ENCODE measurements around the gene HNRNPA0.
"Not testable (repeated sequence)": the region's sequence is repeated elsewhere in the genome, so short reads cannot be mapped to it uniquely, and the experiment has no call there.

The HNRNPA0 gene

GRCh38 chr5:137754188-137754960, at the start of gene HNRNPA0:
Gene HNRNPA0, minus strand, starts transcription at chr5:137754363. Its CDS starts 297 bp downstream, at chr5:137754066.
- peak; percentile 96 for DNase-seq (ENCODE audit: low spot score)

- no peak for DNase-seq (ENCODE audit: low spot score)
These were observed 48.4 kb upstream of the HNRNPA0 start for GRCh38 chr5:137802282-137803210.

GRCh38 chr5:137800700-137801411, 46.7 kb upstream of the HNRNPA0 start:
- no peak for DNase-seq (ENCODE audit: low spot score)

- DNase-seq (ENCODE audit: low spot score) = no peak
These were observed 42.1 kb upstream of the HNRNPA0 start for GRCh38 chr5:137796279-137796678.

GRCh38 chr5:137794863-137795262, 40.7 kb upstream of the HNRNPA0 start:
- DNase-seq (ENCODE audit: low spot score) = no peak

DNA sequence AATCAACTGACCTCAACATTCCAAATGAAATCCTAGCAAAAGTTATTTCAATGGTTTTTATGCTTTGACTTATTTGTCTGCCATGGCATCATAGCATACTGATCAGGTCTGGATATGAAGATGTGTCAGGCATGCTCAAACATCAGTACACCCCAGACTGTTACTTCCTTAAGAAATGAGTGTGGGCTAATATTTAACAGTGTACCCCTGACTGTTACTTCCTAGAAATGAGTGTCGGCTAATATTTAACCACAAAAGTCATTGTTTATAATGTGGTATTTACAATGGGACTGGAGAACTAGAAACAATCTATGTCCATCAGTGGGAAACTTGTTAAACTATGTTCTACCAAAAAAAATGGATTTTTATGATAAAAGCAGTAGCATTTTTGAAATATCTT, 38.1 kb upstream of the HNRNPA0 start:
- no peak for DNase-seq (ENCODE audit: low spot score)

DNA sequence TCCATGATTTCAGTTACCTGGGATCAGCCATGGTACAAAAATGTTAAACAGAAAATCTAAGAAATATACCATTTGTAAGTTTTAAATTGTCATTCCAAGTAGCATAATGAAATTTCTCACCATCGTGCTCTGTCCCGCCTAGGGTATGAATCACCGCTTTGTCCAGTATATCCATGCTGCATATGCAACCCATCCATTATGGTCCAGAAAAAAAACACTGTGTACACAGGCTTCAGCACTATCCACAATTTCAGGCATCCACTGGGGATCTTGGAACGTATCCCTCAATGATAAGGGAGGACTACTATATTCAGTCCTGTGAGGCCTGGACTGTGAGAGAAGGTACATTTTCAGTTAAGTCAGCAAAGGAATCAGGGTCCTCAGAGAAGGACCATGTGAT, 37.6 kb upstream of the HNRNPA0 start:
- no peak for DNase-seq (ENCODE audit: low spot score)

GRCh38 chr5:137791387-137791786, 37.2 kb upstream of the HNRNPA0 start:
- DNase-seq (ENCODE audit: low spot score) = no peak

- DNase-seq (ENCODE audit: low spot score) = not testable (repeated sequence)
These were observed 34.4 kb upstream of the HNRNPA0 start for GRCh38 chr5:137788560-137788959.

DNA sequence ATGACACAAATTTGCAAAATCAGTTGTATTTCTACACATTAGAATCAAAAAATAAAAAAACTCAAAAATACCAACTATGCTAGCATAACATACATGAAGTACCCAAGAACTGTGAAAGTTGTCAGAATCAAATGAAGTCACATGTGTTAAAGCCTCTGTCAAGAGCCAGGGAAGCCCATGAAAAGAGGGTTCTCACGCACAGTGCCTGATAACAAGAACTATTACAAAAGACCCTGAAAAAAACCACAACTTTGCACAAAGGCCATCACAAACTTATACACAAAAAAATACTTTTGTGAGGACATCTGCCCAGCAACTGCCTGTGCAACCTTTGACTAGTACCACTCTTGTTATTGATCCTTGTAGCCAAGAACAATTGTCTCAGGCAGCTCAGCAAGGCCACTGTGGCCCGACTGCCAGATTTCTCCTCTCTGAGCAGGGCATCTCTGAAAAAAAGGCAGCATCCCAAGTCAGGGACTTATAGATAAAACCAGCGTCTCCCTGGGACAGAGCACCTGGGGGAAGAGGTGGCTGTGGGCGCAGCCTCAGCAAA, 28.9 kb upstream of the HNRNPA0 start:
- DNase-seq (ENCODE audit: low spot score) = no peak

GRCh38 chr5:137782055-137782454, 27.9 kb upstream of the HNRNPA0 start:
- no peak for DNase-seq (ENCODE audit: low spot score)

DNA sequence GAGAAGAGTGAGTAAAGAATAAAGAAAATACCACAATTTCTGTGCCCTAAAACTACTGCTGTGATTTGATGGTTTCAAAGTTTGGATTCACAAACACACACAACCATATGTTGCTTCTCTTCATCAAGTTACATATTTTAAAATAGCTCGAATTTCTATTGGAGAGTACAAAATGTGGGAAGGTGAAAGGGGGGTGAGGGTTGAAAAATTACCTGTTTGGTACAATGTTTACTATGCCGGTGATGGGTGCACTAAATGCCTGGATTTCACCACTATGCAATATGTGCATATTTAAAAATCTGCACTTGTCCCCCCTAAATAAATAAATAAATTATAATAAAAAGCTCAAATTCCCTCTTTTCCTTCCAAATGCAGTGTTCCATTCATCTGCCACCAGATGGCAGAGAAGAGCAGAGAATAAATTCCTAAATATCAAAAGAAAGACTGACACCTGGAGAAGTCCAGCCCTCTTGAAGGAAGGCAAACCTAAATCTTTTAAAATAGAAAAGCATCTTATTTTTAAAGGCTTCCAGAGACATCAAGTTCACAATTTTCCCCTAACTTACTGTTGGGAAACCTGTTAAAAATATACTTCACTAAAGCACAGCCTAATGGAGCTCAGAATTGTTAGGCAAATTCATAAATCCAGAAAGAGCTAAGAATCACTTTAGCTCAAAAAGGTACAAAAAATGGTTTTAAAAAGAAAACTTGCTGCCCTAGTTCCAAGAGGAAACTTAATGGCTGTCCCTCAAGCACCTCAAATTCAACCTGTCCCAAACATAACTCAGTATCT, 24.8 kb upstream of the HNRNPA0 start:
- peak; percentile 22 for DNase-seq (ENCODE audit: low spot score)

GRCh38 chr5:137767937-137768336, 13.8 kb upstream of the HNRNPA0 start:
- DNase-seq (ENCODE audit: low spot score) = not testable (repeated sequence)

DNA sequence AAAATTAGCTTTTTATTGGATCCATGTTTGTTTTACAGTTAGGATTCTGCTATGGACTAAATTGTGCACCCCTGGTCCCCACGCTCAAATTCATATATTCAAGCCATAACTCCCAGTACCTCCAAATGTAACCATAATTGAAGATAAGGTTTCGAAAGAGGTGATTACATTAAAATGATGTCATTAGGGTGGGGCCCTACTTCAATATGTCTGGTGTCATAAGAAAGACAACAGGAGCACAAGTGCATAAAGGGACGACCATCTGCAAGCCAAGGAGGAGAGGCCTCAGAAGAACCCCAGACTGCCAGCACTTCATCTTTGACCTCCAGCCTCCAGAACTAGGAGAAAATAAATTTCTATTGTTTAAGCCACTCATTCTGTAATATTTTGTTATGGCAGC, 7.4 kb upstream of the HNRNPA0 start:
- no peak for DNase-seq (ENCODE audit: low spot score)

DNA sequence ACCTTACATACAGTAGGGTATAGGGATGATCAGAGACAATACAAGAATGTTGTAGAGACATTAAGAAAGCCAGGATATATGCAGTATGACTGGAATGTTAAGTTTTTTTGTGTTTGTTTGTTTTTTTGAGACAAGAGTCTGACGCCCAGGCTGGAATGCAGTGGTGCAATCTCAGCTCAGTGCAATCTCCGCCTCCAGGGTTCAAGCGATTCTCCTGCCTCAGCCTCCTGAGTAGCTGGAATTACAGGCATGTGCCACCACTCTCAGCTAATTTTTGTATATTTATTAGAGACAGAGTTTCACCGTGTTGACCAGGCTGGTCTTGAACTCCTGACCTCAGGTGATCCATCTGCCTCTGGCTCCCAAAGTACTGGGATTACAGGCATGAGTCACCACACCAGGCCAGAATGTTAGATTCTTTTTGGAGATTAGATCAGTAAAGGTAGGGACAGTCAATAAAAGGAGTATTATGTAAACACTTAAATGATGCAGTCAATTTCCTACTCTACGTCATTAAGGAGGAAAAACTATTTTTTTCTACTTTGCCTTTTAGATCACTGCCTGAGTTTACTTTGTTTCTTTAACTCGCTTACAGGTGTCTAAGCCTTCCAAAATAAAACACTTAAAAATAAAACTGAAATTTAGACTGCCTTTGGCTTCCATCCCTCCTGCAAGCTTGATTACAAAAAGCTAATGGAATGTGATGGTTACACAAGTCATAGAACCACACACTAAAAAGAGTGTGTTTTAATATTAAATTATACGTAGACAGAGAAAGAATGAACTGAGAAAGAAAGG, 6.8 kb upstream of the HNRNPA0 start:
- DNase-seq (ENCODE audit: low spot score) = no peak

DNA sequence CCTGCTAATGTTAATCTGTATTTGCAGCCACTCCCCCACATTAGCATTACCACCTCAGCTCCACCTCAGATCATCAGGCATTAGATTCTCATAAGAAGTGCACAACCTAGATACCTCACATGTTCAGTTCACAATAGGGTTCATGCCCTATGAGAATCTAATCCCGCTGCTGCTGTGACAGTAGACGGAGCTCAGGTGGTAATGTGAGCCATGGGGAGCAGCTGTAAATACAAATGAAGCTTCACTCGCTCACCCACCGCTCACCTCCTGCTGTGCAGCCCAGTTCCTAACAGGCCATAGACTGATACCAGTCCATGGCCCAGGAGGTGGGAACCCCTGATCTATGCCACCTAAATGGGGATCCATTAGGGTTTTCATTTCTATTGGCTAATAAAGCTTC, 6.1 kb upstream of the HNRNPA0 start:
- DNase-seq (ENCODE audit: low spot score) = no peak

DNA sequence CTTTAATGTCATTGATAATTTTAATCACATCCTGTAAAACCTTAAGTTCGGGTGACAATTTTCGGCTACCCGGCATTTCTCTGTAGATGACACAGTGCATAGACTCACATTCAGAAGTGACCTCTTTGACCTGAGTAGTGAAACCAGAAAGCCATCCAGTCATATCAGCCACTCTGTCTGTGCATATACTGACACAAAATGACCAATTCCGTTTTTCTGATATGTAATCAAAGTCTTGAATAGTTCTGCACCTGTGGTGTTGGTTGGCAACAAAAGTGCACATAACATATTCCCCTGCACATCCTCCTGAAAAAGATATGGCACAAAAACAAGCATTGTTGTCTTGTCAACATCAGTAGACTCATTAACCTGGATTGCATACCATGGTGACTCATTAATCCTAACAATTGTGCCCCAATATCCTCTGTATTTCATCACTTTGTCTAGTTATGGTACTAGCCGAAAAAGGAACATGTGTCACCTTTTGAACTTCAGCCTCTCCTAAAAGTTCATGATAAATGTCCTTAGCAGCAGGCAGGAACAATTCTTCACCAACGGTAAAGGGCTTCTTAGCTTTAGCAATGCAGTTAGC, 4.6 kb upstream of the HNRNPA0 start:
- DNase-seq (ENCODE audit: low spot score) = no peak

- no peak for DNase-seq (ENCODE audit: low spot score)
These were observed 4.0 kb upstream of the HNRNPA0 start for GRCh38 chr5:137758121-137758520.

GRCh38 chr5:137757634-137758033, 3.5 kb upstream of the HNRNPA0 start:
- DNase-seq (ENCODE audit: low spot score) = no peak
